GM21619 (cell line): Measurements from ENCODE around the gene CLCN4.

ENCODE experiments used
- ATAC-seq: cut with Tn5 transposase; IDR thresholded peaks from one replicate; pipeline ENCODE4 v1.9.1; 2021; ENCODE audit not compliant: unreplicated experiment

Gene CLCN4

GRCh38 chrX:10129229-10129628 is 27.5 kb upstream of the CLCN4 start:
- ATAC-seq = no peak

GRCh38 chrX:10130354-10130753 is 26.4 kb upstream of the CLCN4 start:
- ATAC-seq = no peak

- ATAC-seq = no peak
Measured at GRCh38 chrX:10133980-10134676, 22.6 kb upstream of the CLCN4 start.

- ATAC-seq = no peak
Measured at GRCh38 chrX:10134921-10135320, 21.9 kb upstream of the CLCN4 start.

GRCh38 chrX:10135561-10136399 is 21.0 kb upstream of the CLCN4 start:
- ATAC-seq = no peak

- ATAC-seq = no peak
Measured at GRCh38 chrX:10138726-10139125, 18.0 kb upstream of the CLCN4 start.

GRCh38 chrX:10140264-10140663 is 16.5 kb upstream of the CLCN4 start:
- no peak for ATAC-seq

GRCh38 chrX:10142041-10142599 is 14.7 kb upstream of the CLCN4 start:
- no peak for ATAC-seq

GRCh38 chrX:10143071-10143983 is 13.4 kb upstream of the CLCN4 start:
- ATAC-seq = no peak

GRCh38 chrX:10146346-10146745 is 10.4 kb upstream of the CLCN4 start:
- ATAC-seq = no peak

GRCh38 chrX:10152086-10152485 is 4.7 kb upstream of the CLCN4 start:
- no peak for ATAC-seq

- ATAC-seq = no peak
Measured at GRCh38 chrX:10155137-10155536, 1.6 kb upstream of the CLCN4 start.

- no peak for ATAC-seq
Measured at GRCh38 chrX:10157032-10157341, 212 bp downstream of the CLCN4 start.

- ATAC-seq = no peak
Measured at GRCh38 chrX:10157543-10157942, 768 bp downstream of the CLCN4 start.

- no peak for ATAC-seq
Measured at GRCh38 chrX:10158279-10159144, 1.7 kb downstream of the CLCN4 start.

GRCh38 chrX:10159145-10159468 is 2.3 kb downstream of the CLCN4 start:
- ATAC-seq = no peak

GRCh38 chrX:10160211-10160610 is 3.4 kb downstream of the CLCN4 start:
- no peak for ATAC-seq

GRCh38 chrX:10163031-10163430 is 6.3 kb downstream of the CLCN4 start:
- no peak for ATAC-seq

GRCh38 chrX:10164879-10165278 is 8.1 kb downstream of the CLCN4 start:
- ATAC-seq = no peak

- no peak for ATAC-seq
Measured at GRCh38 chrX:10165580-10166247, 8.9 kb downstream of the CLCN4 start.
